ENCODE data around the gene TTC21A. TPM values are rescaled to one million over a fixed set of nuclear protein-coding genes. Genes with fewer than 3 reads are reported as not detected.

TTC21A gene
- total and polyA plus RNA-seq, 2 of the 13 experiments (the other 11 are each of a cell fraction or from before 2014, with no cell fraction given): 0.31 to 1.5 TPM

DNA sequence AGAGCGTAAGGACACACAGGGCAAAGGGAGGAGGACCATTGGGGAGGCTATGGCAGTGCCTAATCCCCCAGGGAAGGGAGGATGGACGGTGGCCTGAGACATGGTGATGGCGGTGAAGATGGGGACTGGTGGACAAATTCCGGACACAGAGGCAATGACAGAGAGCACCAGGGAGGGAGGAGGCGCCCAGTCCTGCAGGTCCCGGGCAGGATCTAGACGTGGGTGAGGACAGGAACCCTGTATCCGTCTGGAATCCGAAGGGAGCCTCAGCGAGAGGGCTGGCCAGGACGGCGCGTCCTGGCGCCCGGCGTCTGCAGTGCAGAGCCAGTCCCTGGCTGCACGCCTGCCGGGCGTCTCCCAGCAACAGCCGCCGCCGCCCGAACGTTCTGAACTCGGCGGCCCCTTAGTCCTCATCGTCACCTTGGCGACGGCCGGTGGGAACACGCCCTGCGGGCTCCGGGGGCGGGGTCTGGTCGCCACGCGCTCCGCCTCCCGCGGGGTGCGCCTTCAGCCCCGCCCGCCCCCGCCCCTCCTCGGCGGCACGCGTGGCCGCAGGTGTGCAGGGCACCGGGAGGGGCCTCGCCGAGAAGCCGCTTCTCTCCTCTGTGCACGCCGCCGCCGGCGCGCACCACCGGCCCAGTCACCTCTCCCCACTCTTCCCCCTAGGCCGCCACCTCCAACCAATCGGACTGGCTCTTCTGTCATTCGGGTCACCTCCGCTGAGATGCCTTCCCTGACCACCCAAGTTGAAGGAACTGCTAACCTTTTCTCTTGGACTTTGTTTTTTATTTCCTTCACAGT, 73.3 kb downstream of the TTC21A start:
- peak; percentile 74 for DNase-seq (ENCODE audit: low spot score)
- WGBS (ENCODE audit: low lambda C conversion rate): 3% methylated on average over 23 of the region's 64 CpGs
- POLR2A ChIA-PET: no interaction called here
- no TSS peak for BruUV-seq (replicated peaks)
- peak; percentile 91 for ATAC-seq
- in situ Hi-C loops (cut with HindIII; ENCODE audit: extremely low pct_ligation_motif_present, low pct_unique_long_range_greater_than_20kb) (loop anchor here (10.0 kb wide), 1 partner anchor 204 kb away; the partner anchor contains the start of gene SLC25A38), intact Hi-C loops (cut with micrococcal nuclease; ENCODE audit: unreplicated experiment) (no loop called here)
- no peak overlapping the region for H2AFZ ChIP-seq (ENCODE audit: low read length)
- H3K27me3 ChIP-seq (ENCODE audit: control insufficient read depth in 1 of 2, insufficient read depth in 2 of 2, low read length in 2 of 2): peaks cover 3 to 24% of the 10 kb centered on the region in 2 experiments; a peak in 3 of 5 replicates
- H3K9ac ChIP-seq (ENCODE audit: insufficient read depth, low read depth, low read length): peak overlapping the region; percentile 12; the same call in 1 of the 2 replicates
- H3K4me1 ChIP-seq (ENCODE audit: insufficient read depth, low read length): peaks cover 49% of the 10 kb centered on the region
- FAIRE-seq: no peak
- H3K4me3 ChIP-seq (replicated peaks in 1 of 3; ENCODE audit: insufficient read depth in 1 of 3, low read depth in 2 of 3, low read length in 3 of 3): peak overlapping the region; percentile 31 to 67 (median 56)
- no peaks in the 10 kb centered on the region for H3K36me3 ChIP-seq (replicated peaks in 1 of 2; ENCODE audit: control insufficient read depth in 1 of 2, insufficient read depth in 2 of 2, low read length in 2 of 2)
- CTCF ChIA-PET (ENCODE audit: low intra/inter-chr PET ratio, low total read pairs): interaction anchor here (0.8 kb wide), 1 partner anchor 79 kb away, joined by 3 read pairs; no protein-coding TSS in a partner anchor
- H4K20me1 ChIP-seq (ENCODE audit: insufficient read depth, low read length): no peaks in the 10 kb centered on the region
- H3K4me2 ChIP-seq (ENCODE audit: low read depth, low read length): peak overlapping the region; percentile 86
- H3K9me3 ChIP-seq (ENCODE audit: low read length): no peaks in the 10 kb centered on the region
- H3K79me2 ChIP-seq (ENCODE audit: insufficient read depth, low read length): no peaks in the 10 kb centered on the region
- no peak overlapping the region for H3K27ac ChIP-seq (ENCODE audit: extremely low read length, insufficient read depth, low read length)
- TF ChIP-seq RAD21 (CRISPR knock-in tag; IDR thresholded peaks at IDR 0.05) (peak; percentile 65; the same call in 1 of the 2 replicates), ATM (IDR thresholded peaks at IDR 0.05; ENCODE audit: borderline replicate concordance) (no peak), ZNF883 (CRISPR knock-in tag; IDR thresholded peaks at IDR 0.05; ENCODE audit: not compliant biosample characterization) (no peak), RFX5 (IDR thresholded peaks at IDR 0.05; ENCODE audit: low read depth, low read length) (peak; percentile 79)
- TF ChIP-seq, protein P1, sequence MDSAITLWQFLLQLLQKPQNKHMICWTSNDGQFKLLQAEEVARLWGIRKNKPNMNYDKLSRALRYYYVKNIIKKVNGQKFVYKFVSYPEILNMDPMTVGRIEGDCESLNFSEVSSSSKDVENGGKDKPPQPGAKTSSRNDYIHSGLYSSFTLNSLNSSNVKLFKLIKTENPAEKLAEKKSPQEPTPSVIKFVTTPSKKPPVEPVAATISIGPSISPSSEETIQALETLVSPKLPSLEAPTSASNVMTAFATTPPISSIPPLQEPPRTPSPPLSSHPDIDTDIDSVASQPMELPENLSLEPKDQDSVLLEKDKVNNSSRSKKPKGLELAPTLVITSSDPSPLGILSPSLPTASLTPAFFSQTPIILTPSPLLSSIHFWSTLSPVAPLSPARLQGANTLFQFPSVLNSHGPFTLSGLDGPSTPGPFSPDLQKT (CRISPR knock-in tag; IDR thresholded peaks at IDR 0.05; ENCODE audit: borderline replicate concordance): no peak
- TF ChIP-seq, protein P2, sequence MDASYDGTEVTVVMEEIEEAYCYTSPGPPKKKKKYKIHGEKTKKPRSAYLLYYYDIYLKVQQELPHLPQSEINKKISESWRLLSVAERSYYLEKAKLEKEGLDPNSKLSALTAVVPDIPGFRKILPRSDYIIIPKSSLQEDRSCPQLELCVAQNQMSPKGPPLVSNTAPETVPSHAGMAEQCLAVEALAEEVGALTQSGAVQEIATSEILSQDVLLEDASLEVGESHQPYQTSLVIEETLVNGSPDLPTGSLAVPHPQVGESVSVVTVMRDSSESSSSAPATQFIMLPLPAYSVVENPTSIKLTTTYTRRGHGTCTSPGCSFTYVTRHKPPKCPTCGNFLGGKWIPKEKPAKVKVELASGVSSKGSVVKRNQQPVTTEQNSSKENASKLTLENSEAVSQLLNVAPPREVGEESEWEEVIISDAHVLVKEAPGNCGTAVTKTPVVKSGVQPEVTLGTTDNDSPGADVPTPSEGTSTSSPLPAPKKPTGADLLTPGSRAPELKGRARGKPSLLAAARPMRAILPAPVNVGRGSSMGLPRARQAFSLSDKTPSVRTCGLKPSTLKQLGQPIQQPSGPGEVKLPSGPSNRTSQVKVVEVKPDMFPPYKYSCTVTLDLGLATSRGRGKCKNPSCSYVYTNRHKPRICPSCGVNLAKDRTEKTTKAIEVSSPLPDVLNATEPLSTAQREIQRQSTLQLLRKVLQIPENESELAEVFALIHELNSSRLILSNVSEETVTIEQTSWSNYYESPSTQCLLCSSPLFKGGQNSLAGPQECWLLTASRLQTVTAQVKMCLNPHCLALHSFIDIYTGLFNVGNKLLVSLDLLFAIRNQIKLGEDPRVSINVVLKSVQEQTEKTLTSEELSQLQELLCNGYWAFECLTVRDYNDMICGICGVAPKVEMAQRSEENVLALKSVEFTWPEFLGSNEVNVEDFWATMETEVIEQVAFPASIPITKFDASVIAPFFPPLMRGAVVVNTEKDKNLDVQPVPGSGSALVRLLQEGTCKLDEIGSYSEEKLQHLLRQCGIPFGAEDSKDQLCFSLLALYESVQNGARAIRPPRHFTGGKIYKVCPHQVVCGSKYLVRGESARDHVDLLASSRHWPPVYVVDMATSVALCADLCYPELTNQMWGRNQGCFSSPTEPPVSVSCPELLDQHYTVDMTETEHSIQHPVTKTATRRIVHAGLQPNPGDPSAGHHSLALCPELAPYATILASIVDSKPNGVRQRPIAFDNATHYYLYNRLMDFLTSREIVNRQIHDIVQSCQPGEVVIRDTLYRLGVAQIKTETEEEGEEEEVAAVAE (CRISPR knock-in tag; IDR thresholded peaks at IDR 0.05; ENCODE audit: borderline replicate concordance): no peak; the same call in 1 of the 2 replicates
- TF ChIP-seq, protein P3, sequence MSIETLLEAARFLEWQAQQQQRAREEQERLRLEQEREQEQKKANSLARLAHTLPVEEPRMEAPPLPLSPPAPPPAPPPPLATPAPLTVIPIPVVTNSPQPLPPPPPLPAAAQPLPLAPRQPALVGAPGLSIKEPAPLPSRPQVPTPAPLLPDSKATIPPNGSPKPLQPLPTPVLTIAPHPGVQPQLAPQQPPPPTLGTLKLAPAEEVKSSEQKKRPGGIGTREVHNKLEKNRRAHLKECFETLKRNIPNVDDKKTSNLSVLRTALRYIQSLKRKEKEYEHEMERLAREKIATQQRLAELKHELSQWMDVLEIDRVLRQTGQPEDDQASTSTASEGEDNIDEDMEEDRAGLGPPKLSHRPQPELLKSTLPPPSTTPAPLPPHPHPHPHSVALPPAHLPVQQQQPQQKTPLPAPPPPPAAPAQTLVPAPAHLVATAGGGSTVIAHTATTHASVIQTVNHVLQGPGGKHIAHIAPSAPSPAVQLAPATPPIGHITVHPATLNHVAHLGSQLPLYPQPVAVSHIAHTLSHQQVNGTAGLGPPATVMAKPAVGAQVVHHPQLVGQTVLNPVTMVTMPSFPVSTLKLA (IDR thresholded peaks at IDR 0.05): 0 out of 2 replicates have a peak, but pooled peaks have one; percentile 10
- TF ChIP-seq, protein P4, sequence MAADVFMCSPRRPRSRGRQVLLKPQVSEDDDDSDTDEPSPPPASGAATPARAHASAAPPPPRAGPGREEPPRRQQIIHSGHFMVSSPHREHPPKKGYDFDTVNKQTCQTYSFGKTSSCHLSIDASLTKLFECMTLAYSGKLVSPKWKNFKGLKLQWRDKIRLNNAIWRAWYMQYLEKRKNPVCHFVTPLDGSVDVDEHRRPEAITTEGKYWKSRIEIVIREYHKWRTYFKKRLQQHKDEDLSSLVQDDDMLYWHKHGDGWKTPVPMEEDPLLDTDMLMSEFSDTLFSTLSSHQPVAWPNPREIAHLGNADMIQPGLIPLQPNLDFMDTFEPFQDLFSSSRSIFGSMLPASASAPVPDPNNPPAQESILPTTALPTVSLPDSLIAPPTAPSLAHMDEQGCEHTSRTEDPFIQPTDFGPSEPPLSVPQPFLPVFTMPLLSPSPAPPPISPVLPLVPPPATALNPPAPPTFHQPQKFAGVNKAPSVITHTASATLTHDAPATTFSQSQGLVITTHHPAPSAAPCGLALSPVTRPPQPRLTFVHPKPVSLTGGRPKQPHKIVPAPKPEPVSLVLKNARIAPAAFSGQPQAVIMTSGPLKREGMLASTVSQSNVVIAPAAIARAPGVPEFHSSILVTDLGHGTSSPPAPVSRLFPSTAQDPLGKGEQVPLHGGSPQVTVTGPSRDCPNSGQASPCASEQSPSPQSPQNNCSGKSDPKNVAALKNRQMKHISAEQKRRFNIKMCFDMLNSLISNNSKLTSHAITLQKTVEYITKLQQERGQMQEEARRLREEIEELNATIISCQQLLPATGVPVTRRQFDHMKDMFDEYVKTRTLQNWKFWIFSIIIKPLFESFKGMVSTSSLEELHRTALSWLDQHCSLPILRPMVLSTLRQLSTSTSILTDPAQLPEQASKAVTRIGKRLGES (CRISPR knock-in tag; IDR thresholded peaks at IDR 0.05; ENCODE audit: borderline replicate concordance): no peak
- TF ChIP-seq, protein P5, sequence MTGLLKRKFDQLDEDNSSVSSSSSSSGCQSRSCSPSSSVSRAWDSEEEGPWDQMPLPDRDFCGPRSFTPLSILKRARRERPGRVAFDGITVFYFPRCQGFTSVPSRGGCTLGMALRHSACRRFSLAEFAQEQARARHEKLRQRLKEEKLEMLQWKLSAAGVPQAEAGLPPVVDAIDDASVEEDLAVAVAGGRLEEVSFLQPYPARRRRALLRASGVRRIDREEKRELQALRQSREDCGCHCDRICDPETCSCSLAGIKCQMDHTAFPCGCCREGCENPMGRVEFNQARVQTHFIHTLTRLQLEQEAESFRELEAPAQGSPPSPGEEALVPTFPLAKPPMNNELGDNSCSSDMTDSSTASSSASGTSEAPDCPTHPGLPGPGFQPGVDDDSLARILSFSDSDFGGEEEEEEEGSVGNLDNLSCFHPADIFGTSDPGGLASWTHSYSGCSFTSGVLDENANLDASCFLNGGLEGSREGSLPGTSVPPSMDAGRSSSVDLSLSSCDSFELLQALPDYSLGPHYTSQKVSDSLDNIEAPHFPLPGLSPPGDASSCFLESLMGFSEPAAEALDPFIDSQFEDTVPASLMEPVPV (CRISPR knock-in tag; IDR thresholded peaks at IDR 0.05): 0 out of 2 replicates have a peak, but pooled peaks have one; percentile 30

Measured in HepG2 (cell line).